Amniotic stem cell (primary cell): Measurements from ENCODE around the gene IGF1R.
A peak's percentile ranks its signal among the peaks of the same experiment; 100 is the strongest.

ENCODE experiments used
- DNase-seq: peaks from one replicate; lab custom pipeline; 2025; lab: John Stamatoyannopoulos, UW

The IGF1R gene

GRCh38 chr15:98827217-98827616 lies 178.9 kb downstream of the IGF1R start:
- DNase-seq, result no peak

GRCh38 chr15:98830034-98830634 lies 181.8 kb downstream of the IGF1R start:
- DNase-seq, result no peak

GRCh38 chr15:98834976-98835375 lies 186.6 kb downstream of the IGF1R start:
- no peak for DNase-seq

GRCh38 chr15:98835876-98836275 lies 187.5 kb downstream of the IGF1R start:
- no peak for DNase-seq

- DNase-seq, result no peak
Measured at GRCh38 chr15:98838387-98839259, 190.3 kb downstream of the IGF1R start.

GRCh38 chr15:98840053-98840452 lies 191.7 kb downstream of the IGF1R start:
- no peak for DNase-seq

- no peak for DNase-seq
Measured at GRCh38 chr15:98841419-98841970, 193.2 kb downstream of the IGF1R start.

- DNase-seq, result no peak
Measured at GRCh38 chr15:98842192-98842972, 194.0 kb downstream of the IGF1R start.

- DNase-seq, result no peak
Measured at GRCh38 chr15:98842973-98843285, 194.6 kb downstream of the IGF1R start.

GRCh38 chr15:98843844-98844243 lies 195.5 kb downstream of the IGF1R start:
- no peak for DNase-seq

- DNase-seq, result no peak
Measured at GRCh38 chr15:98844261-98844660, 195.9 kb downstream of the IGF1R start.

GRCh38 chr15:98845138-98845884 lies 197.0 kb downstream of the IGF1R start:
- no peak for DNase-seq

- DNase-seq, result no peak
Measured at GRCh38 chr15:98850961-98851572, 202.7 kb downstream of the IGF1R start.

GRCh38 chr15:98853161-98853560 lies 204.8 kb downstream of the IGF1R start:
- peak; percentile 78 for DNase-seq

GRCh38 chr15:98853617-98854420 lies 205.5 kb downstream of the IGF1R start:
- no peak for DNase-seq

GRCh38 chr15:98854496-98854895 lies 206.2 kb downstream of the IGF1R start:
- DNase-seq, result no peak

GRCh38 chr15:98855067-98855814 lies 206.9 kb downstream of the IGF1R start:
- no peak for DNase-seq

GRCh38 chr15:98855815-98856531 lies 207.6 kb downstream of the IGF1R start:
- DNase-seq, result no peak

- DNase-seq, result peak; percentile 87
Measured at GRCh38 chr15:98856532-98856907, 208.2 kb downstream of the IGF1R start.
